H1 (cell line): ENCODE measurements around the gene POLR2L. TPM values are rescaled to one million over a fixed set of nuclear protein-coding genes. Genes with fewer than 3 reads are reported as not detected.

ENCODE experiments used
- CTCF ChIA-PET: fragments of 300-600 bp; sonication (Branson Sonifier 250); formaldehyde crosslinking; loops from one replicate; lab custom pipeline; 2021; ENCODE audit not compliant: partially characterized antibody; lab: Charles Lee
- POLR2A ChIA-PET: fragments of 300-600 bp; sonication (Branson Sonifier 250); formaldehyde crosslinking; loops from one replicate; lab custom pipeline; 2021; ENCODE audit warnings: inconsistent platforms; ENCODE audit not compliant: partially characterized antibody; lab: Charles Lee
- DNase-seq, 2 experiments: peaks; one replicate each; pipeline versions ENCODE4 v3.0.0 to v3.0.0-alpha.2; 2010 to 2022; ENCODE audit warnings: low spot score in 2 of 2, low read depth in 1 of 2, mixed read lengths in 1 of 2
- FAIRE-seq: peaks from 2 replicates; lab custom pipeline; 2011; peaks lifted over from hg19 to GRCh38; lab: Jason Lieb, UNC
- H2AFZ ChIP-seq: 2 replicates; pipeline ENCODE4 v1.8.1; 2012; ENCODE audit warnings: low read length, inconsistent platforms
- H2AK5ac ChIP-seq: 2 replicates; pipeline ENCODE4 v1.6.1; 2013; ENCODE audit warnings: low read depth, low read length
- H2BK120ac ChIP-seq: replicated peaks from 2 replicates; pipeline ENCODE3; 2013; ENCODE audit warnings: low read depth, low read length, inconsistent platforms
- H2BK12ac ChIP-seq: 2 replicates; pipeline ENCODE4 v1.6.1; 2013; ENCODE audit warnings: low read depth, low read length
- H2BK15ac ChIP-seq: 2 replicates; pipeline ENCODE4 v1.6.1; 2013; ENCODE audit warnings: low read length
- H2BK20ac ChIP-seq: 2 replicates; pipeline ENCODE4 v1.6.1; 2013; ENCODE audit warnings: low read length
- H2BK5ac ChIP-seq: 2 replicates; pipeline ENCODE4 v1.6.1; 2013; ENCODE audit warnings: low read depth, low read length
- H3K14ac ChIP-seq: 2 replicates; pipeline ENCODE4 v1.6.1; 2013; ENCODE audit warnings: inconsistent platforms; ENCODE audit not compliant: insufficient read length
- H3K18ac ChIP-seq: 2 replicates; pipeline ENCODE4 v1.6.1; 2013; ENCODE audit warnings: low read length; ENCODE audit errors: extremely low read depth
- H3K23ac ChIP-seq: 2 replicates; pipeline ENCODE4 v1.6.1; 2013; ENCODE audit warnings: inconsistent platforms; ENCODE audit not compliant: insufficient read length
- H3K23me2 ChIP-seq: 2 replicates; pipeline ENCODE4 v1.6.1; 2013; ENCODE audit warnings: low read depth, low read length
- H3K27ac ChIP-seq: 2 replicates; pipeline ENCODE4 v1.6.1; 2011; ENCODE audit warnings: low read depth, low read length, inconsistent platforms
- H3K27me3 ChIP-seq, 4 experiments: replicated peaks in 1 of 4; 1 replicate in 1 of 4; 2 replicates in 3 of 4; pipeline versions ENCODE4 v1.6.1 to v1.8.1; 2011 to 2013; ENCODE audit warnings: low read length in 3 of 4, mild to moderate bottlenecking in 3 of 4, inconsistent platforms in 2 of 4, mixed read lengths in 2 of 4, moderate library complexity in 1 of 4; ENCODE audit not compliant: control insufficient read depth in 3 of 4, insufficient read depth in 3 of 4; ENCODE audit errors: extremely low read depth in 1 of 4
- H3K36me3 ChIP-seq, 4 experiments: 2 replicates each; pipeline versions ENCODE4 v1.6.1 to v1.8.1; 2011 to 2013; ENCODE audit warnings: mild to moderate bottlenecking in 4 of 4, low read length in 3 of 4, moderate library complexity in 2 of 4, control low read depth in 1 of 4, inconsistent platforms in 1 of 4; ENCODE audit not compliant: insufficient read depth in 4 of 4, control insufficient read depth in 2 of 4
- H3K4ac ChIP-seq: replicated peaks from 2 replicates; pipeline ENCODE3; 2013; ENCODE audit warnings: low read length, low read depth, mixed read lengths, inconsistent platforms; ENCODE audit not compliant: insufficient read length
- H3K4me1 ChIP-seq, 4 experiments: replicated peaks in 1 of 4; 1 replicate in 1 of 4; 2 replicates in 3 of 4; pipeline versions ENCODE4 v1.6.1 to v1.8.1; 2011 to 2013; ENCODE audit warnings: low read length in 3 of 4, inconsistent platforms in 2 of 4, mixed read lengths in 1 of 4; ENCODE audit not compliant: insufficient read depth in 4 of 4, control insufficient read depth in 3 of 4
- H3K4me2 ChIP-seq, 2 experiments: 2 replicates each; pipeline versions ENCODE4 v1.6.1 to v1.8.1; 2011 to 2013; ENCODE audit warnings: low read depth in 2 of 2, low read length in 2 of 2, control low read depth in 1 of 2, inconsistent platforms in 1 of 2, mild to moderate bottlenecking in 1 of 2; ENCODE audit not compliant: insufficient read depth in 1 of 2
- H3K4me3 ChIP-seq, 4 experiments: fragments of 200-600, 300-600 bp in 1 of 4; sonication (generic), shearing (Covaris generic), sonication (Bioruptor Twin) in 1 of 4; 2 replicates each; pipeline versions ENCODE4 v1.5.1 to v1.8.1; 2011 to 2016; ENCODE audit warnings: low read length in 4 of 4, low read depth in 3 of 4, control low read depth in 2 of 4, inconsistent platforms in 2 of 4, mild to moderate bottlenecking in 2 of 4, mixed read lengths in 1 of 4, moderate library complexity in 1 of 4; ENCODE audit not compliant: insufficient read depth in 2 of 4; ENCODE audit errors: extremely low read depth in 1 of 4
- H3K56ac ChIP-seq: replicated peaks from 2 replicates; pipeline ENCODE3; 2013; ENCODE audit warnings: low read depth, mild to moderate bottlenecking, mixed read lengths, low read length, inconsistent platforms; ENCODE audit not compliant: insufficient read length
- H3K79me1 ChIP-seq: 2 replicates; pipeline ENCODE4 v1.6.1; 2013; ENCODE audit warnings: low read depth, low read length, control low read depth
- H3K79me2 ChIP-seq, 2 experiments: 2 replicates each; pipeline versions ENCODE4 v1.6.1 to v1.8.1; 2012 to 2013; ENCODE audit warnings: low read length in 2 of 2, mild to moderate bottlenecking in 2 of 2, inconsistent platforms in 1 of 2; ENCODE audit not compliant: insufficient read depth in 2 of 2, control insufficient read depth in 1 of 2
- H3K9ac ChIP-seq, 4 experiments: replicated peaks in 1 of 4; 1 replicate in 1 of 4; 2 replicates in 3 of 4; pipeline versions ENCODE4 v1.6.1 to v1.8.1; 2011 to 2013; ENCODE audit warnings: low read depth in 3 of 4, low read length in 3 of 4, control low read depth in 2 of 4, mild to moderate bottlenecking in 2 of 4, moderate library complexity in 2 of 4, inconsistent platforms in 1 of 4; ENCODE audit errors: extremely low read depth in 1 of 4
- H3K9me3 ChIP-seq, 2 experiments: 2 replicates each; pipeline versions ENCODE4 v1.6.1 to v1.8.1; 2012 to 2013; ENCODE audit warnings: mild to moderate bottlenecking in 2 of 2, moderate library complexity in 2 of 2, control low read depth in 1 of 2, inconsistent platforms in 1 of 2, low read depth in 1 of 2, low read length in 1 of 2, mixed read lengths in 1 of 2; ENCODE audit not compliant: insufficient read depth in 2 of 2
- H4K20me1 ChIP-seq, 2 experiments: replicated peaks in 1 of 2; 2 replicates each; pipeline versions ENCODE3 to v1.8.1; 2011 to 2013; ENCODE audit warnings: inconsistent platforms in 2 of 2, low read length in 2 of 2, mild to moderate bottlenecking in 1 of 2; ENCODE audit not compliant: insufficient read depth in 2 of 2, control insufficient read depth in 1 of 2
- H4K5ac ChIP-seq: 2 replicates; pipeline ENCODE4 v1.6.1; 2013; ENCODE audit warnings: low read length, low read depth, mixed read lengths, inconsistent platforms; ENCODE audit not compliant: insufficient read length
- H4K8ac ChIP-seq: 2 replicates; pipeline ENCODE4 v1.8.0; 2013; ENCODE audit warnings: mild to moderate bottlenecking, moderate library complexity, low read length, inconsistent platforms; ENCODE audit not compliant: insufficient read depth; ENCODE audit errors: extremely low read depth
- H4K91ac ChIP-seq: replicated peaks from 2 replicates; pipeline ENCODE3; 2013; ENCODE audit warnings: low read length, mixed read lengths, inconsistent platforms; ENCODE audit not compliant: insufficient read length
- CTBP2 ChIP-seq: IDR thresholded peaks from 2 replicates; pipeline ENCODE4 v1.7.0; 2011; ENCODE audit warnings: borderline replicate concordance, mild to moderate bottlenecking, moderate library complexity, mixed read lengths, low read length; ENCODE audit not compliant: insufficient read depth, insufficient read length
- SIN3A ChIP-seq, 2 experiments: IDR thresholded peaks in 1 of 2; conservative IDR thresholded peaks in 1 of 2; 2 replicates each; pipeline ENCODE4 v1.6.1; 2011 to 2012; ENCODE audit warnings: low read length in 2 of 2, improper control_type of control experiment in 1 of 2, low read depth in 1 of 2, mild to moderate bottlenecking in 1 of 2
- SRF ChIP-seq: IDR thresholded peaks from 2 replicates; pipeline ENCODE4 v1.6.1; 2011; ENCODE audit warnings: mild to moderate bottlenecking, low read depth, low read length, moderate library complexity
- WGBS, 2 experiments: shearing (Covaris generic) in 1 of 2; methylation state at CpG; one replicate each; pipeline versions ENCODE4 v1.1.6 to v1.1.7; 2013 to 2015; ENCODE audit warnings: low lambda C conversion rate in 2 of 2, mixed read lengths in 2 of 2, inconsistent platforms in 1 of 2, low coverage in 1 of 2, missing lambda C conversion rate in 1 of 2; ENCODE audit not compliant: insufficient replicate concordance in 2 of 2, insufficient coverage in 1 of 2, insufficient read length in 1 of 2; ENCODE audit errors: extremely low coverage in 1 of 2, missing lambda C conversion rate in 1 of 2; 5-methylcytosine and 5-hydroxymethylcytosine counted together
- polyA plus RNA-seq, 7 experiments: library from polyadenylated mRNA; depleted of rRNA in 3 of 7; stranded (reverse) in 5 of 7; unstranded in 2 of 7; fragments of >200 nt in 5 of 7; fragments of 200-250 nt in 2 of 7; gene quantifications; 1 replicate in 5 of 7; 2 replicates in 1 of 7; 4 replicates in 1 of 7; pipeline versions ENCODE4 v1.2.1 to v1.2.3, GENCODE V29; 2011 to 2013; ENCODE audit warnings: missing spikeins in 2 of 7, mixed read lengths in 2 of 7
- total RNA-seq: library from RNA; stranded (reverse); fragmentation: NEBNext Ultra II Directional; extraction: Animal tissue kit (Norgen Biotek cat#: 25700); gene quantifications from 2 replicates; pipeline ENCODE4 v1.2.1, GENCODE V29; 2021
- TF ChIP-seq, protein P1 (sequence below): IDR thresholded peaks from 2 replicates; pipeline ENCODE4 v1.6.1; 2011; ENCODE audit warnings: low read depth, mild to moderate bottlenecking, low read length; ENCODE audit not compliant: insufficient read depth

POLR2L gene
- total and polyA plus RNA-seq, 2 of the 8 experiments (the other 6 are each of a cell fraction or from before 2014, with no cell fraction given) = 140 to 151 TPM

DNA sequence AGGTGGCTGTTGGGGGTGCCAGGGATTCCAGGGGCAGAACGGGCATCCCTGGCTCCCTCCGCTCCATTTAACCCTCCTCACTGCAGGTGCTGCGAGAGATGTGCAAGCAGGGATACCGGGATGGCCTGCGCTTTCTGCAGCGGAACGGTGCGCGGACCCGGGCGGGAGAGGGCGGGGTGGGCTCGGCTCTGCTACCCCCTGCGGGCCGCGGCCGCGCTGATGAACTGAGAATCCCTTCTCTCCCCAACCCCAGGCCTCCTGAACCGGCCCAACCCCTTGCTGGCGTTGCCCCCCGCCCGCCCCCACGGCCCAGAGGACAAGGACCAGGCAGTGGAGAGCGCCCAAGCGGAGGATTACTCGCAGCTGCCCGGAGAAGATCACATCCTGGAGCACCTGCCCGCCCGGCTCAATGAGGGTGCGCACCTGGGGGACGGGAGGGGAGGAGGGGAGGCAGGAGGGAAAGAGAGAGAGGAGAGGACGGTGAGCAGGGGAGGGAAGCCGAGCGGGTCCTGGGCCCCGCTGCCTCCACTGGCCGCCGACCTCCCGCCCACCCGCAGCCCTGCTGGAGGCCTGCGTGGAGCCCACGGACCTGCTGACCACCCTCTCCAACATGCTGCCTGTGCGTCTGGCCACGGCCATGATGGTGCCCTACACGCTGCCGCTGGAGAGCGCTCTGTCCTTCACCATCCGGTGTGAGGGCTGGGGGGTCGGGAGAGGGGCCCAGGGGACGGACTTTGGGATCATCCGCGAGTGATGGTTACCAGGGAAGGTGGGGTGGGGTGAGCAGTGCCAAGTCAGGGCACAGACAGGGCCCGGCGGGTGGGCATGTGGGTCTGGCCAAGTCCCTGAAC is 18.7 kb downstream of the POLR2L start:
- Histone ChIP-seq H3K4me2 (no peak overlapping the region), H2BK20ac (no peak overlapping the region), H3K4ac (no peak overlapping the region), H2BK15ac (no peak overlapping the region), H2BK12ac (no peak overlapping the region), H4K91ac (no peak overlapping the region), H3K4me1 (peaks cover 0 to 24% (median 19%) of the 10 kb centered on the region in 4 experiments; a peak in 6 of 7 replicates), H3K56ac (no peak overlapping the region), H3K9ac (no peak overlapping the region), H3K27ac (no peak overlapping the region), H2BK5ac (no peak overlapping the region), H4K5ac (no peak overlapping the region), H3K4me3 (no peak overlapping the region), H3K23ac (no peak overlapping the region), H4K20me1 (peaks cover 0 to 14% of the 10 kb centered on the region in 2 experiments), H3K79me1 (peaks cover 8% of the 10 kb centered on the region), H2AK5ac (no peak overlapping the region), H2AFZ (no peak overlapping the region), H3K18ac (no peak overlapping the region), H3K36me3 (peaks cover 0 to 10% (median 1%) of the 10 kb centered on the region in 4 experiments; a peak in 1 of 8 replicates), H3K14ac (no peak overlapping the region), H3K9me3 (no peaks in the 10 kb centered on the region), H3K23me2 (peaks cover 13% of the 10 kb centered on the region; the same call in 1 of the 2 replicates), H3K27me3 (peaks cover 0 to 11% (median 6%) of the 10 kb centered on the region in 4 experiments; a peak in 5 of 7 replicates), H3K79me2 (peaks cover 0 to 5% of the 10 kb centered on the region in 2 experiments; a peak in 1 of 4 replicates), H4K8ac (no peak overlapping the region), H2BK120ac (no peak overlapping the region)
- CTCF ChIA-PET = interaction anchor here (0.6 to 1.7 kb wide), 6 partner anchors 12 to 823 kb away, joined by 3 to 4 read pairs (median 4); no protein-coding TSS in a partner anchor
- DNase-seq (no peak), FAIRE-seq (no peak)
- TF ChIP-seq SRF (no peak), CTBP2 (no peak), SIN3A (conservative IDR thresholded peaks at IDR 0.05 in 1 of 2, IDR thresholded peaks at IDR 0.05 in 1 of 2; ENCODE audit: low read depth in 1 of 2, low read length in 2 of 2) (no peak)
- TF ChIP-seq, protein P1, sequence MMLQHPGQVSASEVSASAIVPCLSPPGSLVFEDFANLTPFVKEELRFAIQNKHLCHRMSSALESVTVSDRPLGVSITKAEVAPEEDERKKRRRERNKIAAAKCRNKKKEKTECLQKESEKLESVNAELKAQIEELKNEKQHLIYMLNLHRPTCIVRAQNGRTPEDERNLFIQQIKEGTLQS = no peak
- 91% methylated on average over 19 of the region's 53 CpGs; no CpG with 5 or more reads in 1 of the 2 experiments for WGBS, 2 experiments
- POLR2A ChIA-PET = interaction anchor here (1.5 to 53.0 kb wide), 3 partner anchors 6 to 37 kb away, joined by 3 to 1917 read pairs (median 1917); partner anchors contain the start of genes CD151, CEND1, CRACR2B and PIDD1
